WI38 (cell line): ENCODE measurements around the gene ELMO1.

Source experiments
- H3K4me3 ChIP-seq: 2 replicates; pipeline ENCODE4 v1.5.1; 2011; ENCODE audit warnings: low read depth, mild to moderate bottlenecking, control low read depth, low read length
- TF ChIP-seq, protein P1 (sequence below): IDR thresholded peaks from 2 replicates; pipeline ENCODE4 v1.5.1; 2012; ENCODE audit warnings: low read depth, mild to moderate bottlenecking, control low read depth, low read length

ELMO1 gene

DNA sequence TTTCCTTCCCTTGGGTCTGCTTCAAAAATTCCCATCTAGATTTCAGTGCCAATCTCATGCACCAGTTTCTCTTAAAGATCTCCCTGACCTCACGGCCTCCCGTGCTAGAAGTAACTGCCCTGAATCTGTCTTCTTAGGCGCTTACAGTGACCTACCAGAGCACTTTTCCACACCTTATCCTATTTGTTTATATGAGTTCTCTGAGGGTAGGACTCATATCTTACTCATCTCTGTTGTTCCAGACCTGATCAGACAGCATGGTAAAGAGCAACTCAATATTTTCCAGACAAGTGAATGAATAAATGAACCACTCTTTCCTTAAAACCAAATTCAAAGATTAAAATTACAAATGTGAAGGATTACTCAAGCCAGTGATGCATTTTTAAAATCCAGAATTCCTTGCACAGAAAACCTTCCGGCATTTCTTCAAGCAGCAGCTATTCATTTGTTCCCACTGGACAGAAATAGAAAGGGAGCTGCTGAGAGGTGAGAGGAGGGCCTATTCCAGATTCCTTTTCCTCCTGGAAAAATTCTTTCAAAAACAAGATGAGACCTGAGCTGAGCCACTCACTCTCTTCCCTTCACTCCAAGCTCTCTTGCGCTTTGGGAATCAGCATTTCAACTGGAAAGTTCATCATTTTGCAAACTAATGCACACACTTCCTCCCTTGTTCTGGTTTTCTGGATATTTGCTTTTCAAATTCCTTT lies 94.6 kb downstream of the ELMO1 start:
- TF ChIP-seq, protein P1, sequence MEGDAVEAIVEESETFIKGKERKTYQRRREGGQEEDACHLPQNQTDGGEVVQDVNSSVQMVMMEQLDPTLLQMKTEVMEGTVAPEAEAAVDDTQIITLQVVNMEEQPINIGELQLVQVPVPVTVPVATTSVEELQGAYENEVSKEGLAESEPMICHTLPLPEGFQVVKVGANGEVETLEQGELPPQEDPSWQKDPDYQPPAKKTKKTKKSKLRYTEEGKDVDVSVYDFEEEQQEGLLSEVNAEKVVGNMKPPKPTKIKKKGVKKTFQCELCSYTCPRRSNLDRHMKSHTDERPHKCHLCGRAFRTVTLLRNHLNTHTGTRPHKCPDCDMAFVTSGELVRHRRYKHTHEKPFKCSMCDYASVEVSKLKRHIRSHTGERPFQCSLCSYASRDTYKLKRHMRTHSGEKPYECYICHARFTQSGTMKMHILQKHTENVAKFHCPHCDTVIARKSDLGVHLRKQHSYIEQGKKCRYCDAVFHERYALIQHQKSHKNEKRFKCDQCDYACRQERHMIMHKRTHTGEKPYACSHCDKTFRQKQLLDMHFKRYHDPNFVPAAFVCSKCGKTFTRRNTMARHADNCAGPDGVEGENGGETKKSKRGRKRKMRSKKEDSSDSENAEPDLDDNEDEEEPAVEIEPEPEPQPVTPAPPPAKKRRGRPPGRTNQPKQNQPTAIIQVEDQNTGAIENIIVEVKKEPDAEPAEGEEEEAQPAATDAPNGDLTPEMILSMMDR: no peak
- H3K4me3 ChIP-seq: no peak overlapping the region

DNA sequence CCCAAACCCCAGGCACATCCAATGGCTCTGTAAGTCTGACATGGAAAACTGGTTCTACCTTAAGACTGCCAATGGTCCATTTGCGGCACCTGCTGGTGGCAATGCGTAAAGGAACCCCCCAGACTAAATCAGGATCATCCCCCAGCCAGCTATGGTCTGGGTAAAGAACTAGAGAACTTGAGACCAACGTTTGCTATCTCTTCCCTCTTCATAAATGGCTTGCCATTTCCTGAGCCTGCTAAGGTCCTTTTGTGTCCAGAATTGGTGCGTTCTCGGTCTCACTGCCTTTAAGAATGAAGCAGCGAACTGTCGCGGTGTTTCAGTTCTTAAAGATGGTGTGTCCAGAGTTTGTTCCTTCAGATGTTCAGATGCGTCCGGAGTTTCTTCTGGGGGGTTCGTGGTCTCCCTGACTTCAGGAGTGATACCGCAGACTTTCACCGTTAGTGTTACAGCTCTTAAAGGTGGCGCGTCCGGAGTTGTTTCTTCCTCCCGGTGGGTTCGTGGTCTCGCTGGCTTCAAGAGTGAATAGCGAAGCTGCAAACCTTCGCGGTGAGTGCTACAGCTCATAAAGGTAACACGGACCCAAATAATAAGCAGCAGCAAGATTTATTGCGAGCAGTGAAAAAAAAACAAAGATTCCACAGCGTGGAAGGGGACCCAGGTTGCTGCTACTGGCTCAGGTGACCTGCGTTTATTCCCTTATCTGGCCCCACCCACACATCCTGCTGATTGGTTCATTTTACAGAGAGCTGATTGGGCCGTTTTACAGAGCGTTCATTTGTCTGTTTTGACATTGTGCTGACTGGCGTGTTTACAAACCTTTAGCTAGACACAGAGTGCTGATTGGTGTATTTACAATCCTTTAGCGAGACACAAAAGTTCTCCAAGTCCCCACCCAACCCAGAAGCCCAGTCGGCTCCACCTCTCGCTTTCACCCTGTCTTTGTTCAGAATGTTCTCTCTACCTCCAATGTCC lies 95.4 kb downstream of the ELMO1 start:
- H3K4me3 ChIP-seq: no peak overlapping the region
- TF ChIP-seq, protein P1: no peak

GRCh38 chr7:37352251-37352880 lies 96.3 kb downstream of the ELMO1 start:
- no peak overlapping the region for H3K4me3 ChIP-seq
- TF ChIP-seq, protein P1: no peak

DNA sequence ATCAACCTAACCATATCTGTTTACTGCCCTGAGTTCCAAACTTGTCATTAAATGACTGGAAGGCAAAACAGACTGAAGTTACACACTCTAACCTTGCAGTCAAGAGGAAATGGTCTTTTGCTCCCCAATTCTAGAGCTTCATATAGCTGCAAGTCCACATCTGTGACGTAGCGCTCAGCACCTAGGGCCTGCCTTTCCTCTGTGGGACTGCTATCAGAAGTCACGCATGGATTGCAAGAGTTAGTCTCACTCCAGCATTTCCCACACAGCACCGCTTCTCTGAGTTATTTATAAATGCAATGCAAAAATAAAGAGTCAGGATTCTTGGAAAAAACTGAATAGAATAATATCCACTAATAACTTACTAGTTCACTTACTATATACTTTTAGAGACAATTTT lies 96.9 kb downstream of the ELMO1 start:
- TF ChIP-seq, protein P1: no peak
- no peak overlapping the region for H3K4me3 ChIP-seq

- no peak overlapping the region for H3K4me3 ChIP-seq
- TF ChIP-seq, protein P1: no peak
Measured at GRCh38 chr7:37349979-37350590, 98.6 kb downstream of the ELMO1 start.

DNA sequence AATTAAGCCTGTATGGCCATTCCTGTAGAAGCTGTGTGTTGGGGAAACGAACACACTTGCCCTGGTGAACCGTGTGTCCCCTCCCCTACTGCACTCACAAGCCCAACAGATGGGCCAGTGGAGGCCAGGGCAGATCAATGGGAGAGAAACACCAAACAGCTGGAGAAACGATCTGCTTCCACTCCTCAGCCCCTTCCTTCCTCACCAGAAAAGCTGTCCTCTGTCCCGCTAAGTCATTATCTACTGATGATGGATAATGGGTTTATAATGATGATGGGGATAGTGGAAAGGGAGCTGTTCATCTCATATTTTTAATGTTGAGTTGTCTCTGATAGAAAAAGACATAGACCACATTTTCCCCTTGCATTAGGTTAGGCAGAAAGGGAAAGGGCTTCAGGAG lies 99.7 kb downstream of the ELMO1 start:
- TF ChIP-seq, protein P1: no peak
- no peak overlapping the region for H3K4me3 ChIP-seq
